Activated CD4-positive, alpha-beta T cell treated with anti-CD3 and anti-CD28 coated beads, Interleukin-2, amount 10 ng/mL, durations not matched to agents 24 days and 14 days (primary cell): ENCODE results near the gene KIF3A. TPM values are rescaled to one million over a fixed set of nuclear protein-coding genes. Genes with fewer than 3 reads are reported as not detected.

Source experiments
- total RNA-seq: library from RNA; stranded (reverse); gene quantifications from 2 replicates; pipeline ENCODE4 v1.2.3, GENCODE V29; 2022

The KIF3A gene
- total RNA-seq, 1 donor from 2014 or later = 51.9 TPM

Other genes starting within 250 kb of the KIF3A start
- gene IRF1, start 246.8 kb downstream of the KIF3A start, total RNA-seq = 167 and 181 TPM in 2 replicates
- 7.0 and 7.1 TPM in 2 replicates for gene IL5, start 194.0 kb downstream of the KIF3A start, total RNA-seq
- gene RAD50, start 180.6 kb downstream of the KIF3A start, total RNA-seq = 37.4 and 39.5 TPM in 2 replicates
- 231 and 239 TPM in 2 replicates for gene IL13, start 79.4 kb downstream of the KIF3A start, total RNA-seq
- gene IL4, start 63.6 kb downstream of the KIF3A start, total RNA-seq = 20.5 and 21.2 TPM in 2 replicates
- gene CCNI2, start 9.9 kb upstream of the KIF3A start, total RNA-seq = 39.5 and 42.7 TPM in 2 replicates
- gene SEPTIN8, start 39.7 kb upstream of the KIF3A start, total RNA-seq = 43.8 and 45.4 TPM in 2 replicates
- gene SOWAHA, start 75.8 kb upstream of the KIF3A start, total RNA-seq = 0.59 and 0.65 TPM in 2 replicates
- 5.3 and 7.4 TPM in 2 replicates for gene SHROOM1, start 93.1 kb upstream of the KIF3A start, total RNA-seq
- gene GDF9, start 128.9 kb upstream of the KIF3A start, total RNA-seq = 0.30 and 0.45 TPM in 2 replicates
- 454 and 464 TPM in 2 replicates for gene UQCRQ, start 129.1 kb upstream of the KIF3A start, total RNA-seq
- gene LEAP2, start 136.1 kb upstream of the KIF3A start, total RNA-seq = 4.7 and 6.0 TPM in 2 replicates
- gene AFF4, start 226.1 kb upstream of the KIF3A start, total RNA-seq = 32.3 and 32.7 TPM in 2 replicates